Activated CD8-positive, alpha-beta memory T cell treated with anti-CD3 and anti-CD28 coated beads for 48 hours (primary cell): ENCODE results near the gene CCND2.

ENCODE experiments used
- DNase-seq, 3 experiments: peaks; one replicate each; pipeline ENCODE4 v3.0.0-alpha.2; 2020; ENCODE audit warnings: low read depth in 2 of 3, low spot score in 2 of 3

Gene CCND2

DNA sequence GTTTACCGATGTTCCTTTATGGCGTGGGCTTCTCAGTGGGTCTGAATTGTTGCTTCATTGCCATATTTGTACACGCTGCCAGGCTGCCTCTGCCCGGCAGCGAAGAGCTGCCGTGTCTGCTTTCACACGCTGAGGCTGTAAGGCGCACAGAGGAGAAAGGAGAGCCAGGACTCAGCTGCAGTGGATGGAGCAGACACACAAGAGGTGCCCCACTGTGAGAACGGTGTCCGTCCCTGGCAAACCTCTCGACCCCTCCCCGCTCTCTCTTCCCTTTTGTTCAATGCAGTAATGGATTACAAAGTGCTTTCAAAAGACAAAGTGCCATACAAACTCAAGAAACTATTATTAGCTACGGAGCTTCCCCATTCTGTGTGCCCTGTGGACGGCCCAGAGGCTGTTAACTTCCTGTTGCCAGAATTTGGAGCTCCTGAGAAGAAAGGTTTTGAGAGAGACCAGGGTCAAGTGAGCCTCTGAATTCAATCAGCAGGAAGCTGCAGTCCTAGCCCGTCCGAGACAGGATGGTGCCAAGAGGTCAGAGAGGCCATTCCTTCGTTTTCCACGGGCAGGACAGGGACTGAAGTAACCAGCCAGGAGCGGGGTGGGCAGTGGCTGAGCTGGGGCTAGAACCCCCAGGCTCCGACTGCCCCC lies 15.8 kb downstream of the CCND2 start:
- no peak for DNase-seq

DNA sequence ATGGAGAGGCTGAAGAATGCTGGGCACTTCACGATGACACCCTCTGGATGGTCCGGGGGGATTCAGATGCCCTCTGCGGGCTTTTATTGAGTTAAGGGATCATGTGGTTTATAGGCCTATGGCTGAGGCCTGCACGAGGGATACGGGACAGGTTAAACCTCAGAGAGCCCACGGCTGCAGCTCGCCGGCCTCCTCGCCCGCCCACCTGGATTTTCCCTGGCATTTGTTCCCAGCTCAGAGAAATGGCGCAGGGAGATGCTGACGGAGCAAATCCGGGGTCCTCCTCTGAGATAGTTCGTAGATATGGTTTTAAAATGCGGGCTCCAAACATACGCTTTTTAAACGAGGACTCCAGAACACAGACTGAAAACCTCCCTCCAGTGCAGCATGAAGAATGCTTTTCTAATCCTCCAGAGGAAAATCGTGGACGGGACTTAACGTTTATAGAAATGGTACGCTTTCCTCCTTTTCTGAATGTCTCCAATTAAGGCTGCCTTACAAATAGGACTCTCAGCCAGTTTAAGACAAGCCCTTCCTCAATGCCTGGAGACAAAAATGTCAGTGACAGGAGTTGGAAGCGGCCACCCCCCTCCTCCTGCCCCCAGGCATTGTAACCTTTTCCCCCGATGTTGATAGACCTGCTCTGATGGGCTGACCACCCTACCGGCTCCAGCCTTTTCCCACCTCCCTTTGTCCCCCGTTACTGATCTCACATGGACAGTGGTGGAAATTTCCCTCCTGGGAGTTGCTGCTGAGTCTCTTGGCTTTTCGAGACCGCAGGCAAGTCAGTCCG lies 16.6 kb downstream of the CCND2 start:
- DNase-seq, result no peak

DNA sequence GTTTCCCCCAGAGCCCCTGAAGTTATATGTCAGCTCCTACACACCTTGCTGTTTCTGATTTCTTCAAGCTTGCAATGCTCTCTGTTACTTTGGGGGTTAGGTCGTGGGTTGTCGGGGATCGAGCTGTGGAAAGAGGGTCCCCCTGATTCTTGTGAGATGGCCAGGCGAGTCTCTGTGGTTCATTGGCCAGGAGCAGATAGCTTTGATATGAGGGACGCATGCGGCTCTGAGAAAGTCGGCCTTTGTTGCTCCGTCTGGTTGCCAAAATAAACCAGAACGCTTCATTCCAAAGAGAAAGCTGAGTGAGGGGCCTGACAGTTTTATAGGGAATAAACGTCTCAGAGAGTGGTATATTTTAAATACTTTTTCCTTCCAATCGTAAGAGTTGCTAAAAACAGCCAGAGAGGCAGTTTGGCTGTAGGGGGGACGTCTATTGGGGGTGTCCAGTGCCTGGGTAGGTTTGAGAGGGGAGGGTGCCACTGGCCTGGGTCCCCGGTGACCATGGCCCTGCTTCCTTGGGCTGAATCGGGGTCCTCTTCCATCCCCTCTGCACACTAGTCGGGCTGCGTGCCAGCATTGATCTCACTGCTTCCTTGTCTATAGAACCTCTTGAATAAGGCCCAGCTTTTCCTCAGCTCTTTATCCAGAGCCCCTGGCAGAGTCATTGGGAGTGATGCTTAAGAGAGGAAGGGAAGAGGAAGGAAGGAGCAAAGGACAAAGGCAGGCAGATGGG lies 18.9 kb downstream of the CCND2 start:
- no peak for DNase-seq

DNA sequence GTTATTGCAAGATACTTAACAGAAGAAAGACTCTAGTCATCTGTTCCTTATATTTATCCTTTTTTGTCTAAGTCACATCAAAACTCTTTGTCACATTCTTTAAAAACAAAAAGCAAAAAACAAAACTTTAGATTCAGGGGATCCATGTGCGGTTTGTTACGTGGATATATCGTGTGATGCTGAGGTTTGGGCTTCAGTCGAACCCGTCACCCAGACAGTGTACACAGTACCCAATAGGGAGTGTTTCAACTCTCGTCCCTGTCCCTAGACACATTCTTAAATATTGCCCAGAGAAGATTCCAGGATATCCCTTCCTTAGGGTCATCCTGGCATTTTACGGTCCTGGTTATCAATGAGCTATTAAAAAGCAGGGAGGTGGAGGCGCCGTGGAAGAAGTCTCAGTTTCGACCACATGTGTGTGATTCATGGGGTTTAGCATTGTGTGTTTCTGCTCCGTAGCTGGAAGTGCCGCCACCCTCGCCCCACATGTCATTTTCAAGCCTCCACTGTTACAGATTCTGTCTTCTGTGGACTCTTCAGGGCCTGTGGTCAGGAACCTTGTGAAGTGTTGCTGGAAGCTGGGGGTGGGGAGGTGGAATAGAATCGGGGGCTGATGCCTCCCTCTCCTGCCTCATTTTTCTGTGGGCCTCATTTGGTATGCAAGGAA lies 19.9 kb downstream of the CCND2 start:
- DNase-seq, result no peak

DNA sequence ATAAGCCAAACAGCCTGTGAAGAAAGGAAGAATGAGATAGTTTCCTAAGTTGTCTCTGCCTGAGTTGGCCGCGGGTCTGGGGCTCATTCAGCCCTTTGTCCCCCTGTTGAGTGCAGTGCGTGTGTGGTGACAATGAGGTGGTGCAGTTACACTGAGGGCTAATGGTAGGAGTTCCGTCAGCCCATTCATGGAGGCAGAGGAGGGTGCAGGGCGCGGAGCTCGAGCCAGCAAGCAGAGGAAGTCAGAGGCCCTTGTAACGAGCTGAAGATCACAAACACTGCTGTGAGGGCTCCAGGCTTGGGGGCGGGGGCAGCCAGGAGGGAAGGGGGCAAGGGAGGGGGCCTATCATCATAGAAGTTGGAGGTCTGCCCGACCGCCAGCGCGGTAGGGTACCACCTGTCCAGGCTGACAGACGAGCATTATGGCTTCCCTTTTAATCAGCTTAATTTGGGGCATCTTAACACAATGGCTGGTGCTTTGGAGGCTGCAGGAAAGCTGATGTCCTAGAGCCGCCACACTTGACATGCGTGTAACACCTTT lies 20.5 kb downstream of the CCND2 start:
- DNase-seq, result no peak

DNA sequence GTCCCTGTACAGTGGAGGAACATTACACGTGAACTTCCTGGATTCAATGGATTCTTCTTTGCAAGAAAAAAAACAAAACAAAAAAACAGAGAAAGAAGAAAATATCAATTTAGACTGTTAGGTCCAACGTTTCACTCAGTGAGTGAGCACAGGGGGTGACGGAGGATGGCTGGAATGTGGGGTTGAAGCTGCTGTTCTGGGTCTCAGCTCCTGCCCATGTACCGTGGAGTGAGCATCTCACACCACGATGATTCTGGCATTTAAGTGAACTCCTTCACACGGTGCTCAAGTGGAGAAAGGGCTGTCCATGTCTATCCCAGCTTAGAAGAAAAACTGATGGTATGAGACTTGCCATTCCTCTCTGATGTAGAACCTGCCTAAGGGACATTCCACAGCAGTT lies 23.2 kb downstream of the CCND2 start:
- no peak for DNase-seq

DNA sequence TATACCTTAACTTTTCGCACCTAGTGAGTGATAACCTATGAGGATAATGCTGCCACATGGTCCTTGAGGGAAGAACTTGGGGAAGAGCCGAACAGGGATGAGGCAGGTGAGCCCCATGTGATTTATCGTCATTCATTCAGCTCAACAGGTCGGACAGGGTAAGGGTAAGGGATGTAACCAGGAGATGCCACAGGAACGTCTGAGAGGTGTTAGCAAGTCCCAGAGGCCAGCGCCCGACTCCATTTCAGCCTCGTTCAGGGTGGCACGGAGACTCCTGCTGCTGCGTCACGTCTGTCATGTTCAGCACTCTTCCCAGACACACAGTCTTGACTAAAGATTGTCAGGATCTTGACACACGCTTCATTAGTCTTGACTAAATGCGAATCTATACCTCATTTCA lies 24.1 kb downstream of the CCND2 start:
- DNase-seq, result no peak

DNA sequence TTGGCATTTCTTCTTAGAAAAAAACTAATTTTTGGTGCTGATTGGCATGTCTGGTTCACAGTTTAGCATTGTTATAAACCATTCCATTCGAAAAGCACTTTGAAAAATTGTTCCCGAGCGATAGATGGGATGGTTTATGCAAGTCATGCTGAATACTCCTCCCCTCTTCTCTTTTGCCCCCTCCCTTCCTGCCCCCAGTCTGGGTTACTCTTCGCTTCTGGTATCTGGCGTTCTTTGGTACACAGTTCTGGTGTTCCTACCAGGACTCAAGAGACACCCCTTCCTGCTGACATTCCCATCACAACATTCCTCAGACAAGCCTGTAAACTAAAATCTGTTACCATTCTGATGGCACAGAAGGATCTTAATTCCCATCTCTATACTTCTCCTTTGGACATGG lies 27.3 kb downstream of the CCND2 start:
- no peak for DNase-seq

DNA sequence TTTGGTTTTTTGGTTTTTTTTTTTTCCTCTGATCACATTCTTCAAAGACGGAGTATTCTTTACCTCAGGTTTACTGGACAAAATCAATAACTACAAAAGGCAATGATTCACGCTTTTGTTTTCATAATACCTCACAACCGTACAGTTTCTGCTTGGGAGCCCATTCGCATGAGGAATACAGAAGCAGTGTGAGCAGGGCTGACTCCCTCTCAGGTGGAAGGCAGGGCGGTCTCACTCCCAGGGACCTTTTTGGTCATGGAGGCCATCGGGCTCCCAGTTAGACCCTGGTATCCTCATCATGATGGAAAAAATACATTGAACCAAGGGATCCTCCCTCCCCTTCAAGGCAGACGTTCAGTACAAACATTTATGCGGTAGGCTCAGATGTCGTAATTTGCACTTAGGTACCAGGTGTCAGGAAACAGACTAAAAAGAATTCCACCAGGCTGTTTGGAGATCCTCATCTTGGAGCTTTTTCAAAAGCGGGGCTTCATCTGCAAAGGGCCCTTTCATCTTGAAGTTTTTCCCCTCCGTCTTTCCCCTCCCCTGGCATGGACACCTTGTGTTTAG lies 28.5 kb downstream of the CCND2 start:
- DNase-seq, result no peak

DNA sequence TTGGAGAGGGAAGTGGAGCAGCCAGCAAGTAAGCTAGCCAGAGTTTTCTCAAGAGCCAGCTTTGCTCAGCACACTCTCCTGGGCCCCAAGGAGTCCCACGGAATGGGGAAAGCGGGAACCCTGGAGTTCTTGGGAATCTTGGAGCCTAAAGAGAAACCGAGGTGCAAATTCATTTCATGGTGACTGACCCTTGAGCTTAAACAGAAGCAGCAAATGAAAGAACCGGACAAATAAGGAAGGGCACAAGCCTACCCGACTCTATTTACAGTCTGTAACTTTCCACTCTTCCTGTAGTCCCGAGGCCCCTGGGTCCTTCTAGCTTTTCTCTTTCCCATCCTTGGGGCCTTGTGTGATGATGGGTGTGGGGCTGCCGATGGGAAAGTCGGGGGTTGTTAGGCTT lies 29.3 kb downstream of the CCND2 start:
- no peak for DNase-seq

DNA sequence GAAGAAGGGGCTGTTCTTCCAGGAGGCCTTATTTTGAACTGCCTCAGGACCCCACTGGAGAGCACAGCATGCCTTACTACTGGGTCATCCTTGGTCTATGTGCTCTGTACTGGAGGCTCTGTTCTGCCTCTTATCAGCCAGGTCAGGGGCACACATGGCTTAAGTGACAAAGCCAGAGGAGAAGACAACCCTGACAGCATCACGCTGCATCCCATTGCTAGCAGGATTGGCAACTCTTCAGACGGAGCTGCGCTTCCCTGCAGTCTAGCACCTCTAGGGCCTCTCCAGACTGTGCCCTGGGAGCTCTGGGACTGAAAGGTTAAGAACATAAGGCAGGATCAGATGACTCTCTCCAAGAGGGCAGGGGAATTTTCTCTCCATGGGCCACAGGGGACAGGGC lies 30.2 kb downstream of the CCND2 start:
- DNase-seq, result no peak

DNA sequence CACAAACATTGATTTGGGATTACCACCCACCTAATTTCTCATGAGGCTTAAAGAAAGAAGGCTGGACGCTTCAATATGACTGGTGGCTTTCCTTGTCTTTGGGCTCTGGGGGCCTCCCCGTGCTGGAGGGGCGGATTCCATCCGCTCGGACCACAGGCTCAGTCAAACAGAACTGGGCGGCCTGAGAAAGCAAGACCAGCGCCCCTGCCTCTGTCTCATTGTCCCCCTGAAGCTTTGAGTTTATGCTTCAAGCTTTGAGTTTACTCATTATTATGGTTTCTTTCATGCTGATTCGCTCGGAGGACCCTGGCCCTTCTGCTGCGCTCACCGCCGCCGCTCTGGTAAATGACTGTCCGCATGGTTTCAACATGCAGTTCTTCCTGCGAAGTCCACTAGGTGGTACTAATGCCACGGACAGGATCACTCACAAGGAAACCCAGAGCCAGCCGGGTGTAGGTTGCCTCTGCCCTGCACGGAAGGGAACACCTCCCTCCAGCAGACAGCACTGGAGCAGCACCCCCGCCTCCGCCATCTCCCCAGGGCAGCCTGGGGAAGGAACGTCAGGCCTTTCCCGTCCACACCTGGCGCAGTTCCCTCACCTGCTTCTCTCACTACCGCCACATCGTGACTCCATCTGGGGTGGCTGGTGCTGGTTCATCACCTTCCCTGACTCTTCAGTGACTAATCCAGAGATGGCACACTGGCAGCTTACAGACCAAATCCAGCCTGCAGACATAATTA lies 34.2 kb downstream of the CCND2 start:
- DNase-seq, result no peak

DNA sequence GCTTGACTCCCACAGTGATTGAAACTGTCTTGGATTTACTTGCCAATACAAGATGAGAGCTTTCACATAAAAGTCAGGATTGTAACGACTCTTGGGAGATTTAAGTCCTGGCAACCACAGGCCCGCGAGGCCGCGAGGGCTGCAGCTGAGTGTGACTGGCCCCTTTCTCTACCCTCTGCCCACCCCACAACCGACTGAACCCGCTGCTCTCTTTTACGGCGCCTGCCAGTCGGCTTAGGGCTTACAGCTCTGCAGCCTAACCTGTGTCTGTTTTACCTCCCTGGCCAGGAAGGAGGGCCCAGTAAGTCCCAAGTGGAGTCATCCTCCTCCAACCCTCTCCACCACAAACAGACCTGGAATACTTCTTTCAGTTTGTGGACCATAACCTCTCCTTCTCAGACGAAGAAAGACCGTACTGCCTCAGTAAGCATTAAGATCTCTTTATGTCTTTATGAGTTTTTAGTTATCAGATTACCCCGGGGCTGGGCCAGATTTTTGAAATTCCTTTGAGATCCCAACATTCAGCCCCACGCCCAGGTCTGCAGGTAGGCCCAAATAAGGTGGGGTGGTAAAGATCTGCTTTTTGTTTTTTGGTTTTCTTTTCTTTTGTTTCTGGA lies 34.9 kb downstream of the CCND2 start:
- no peak for DNase-seq

DNA sequence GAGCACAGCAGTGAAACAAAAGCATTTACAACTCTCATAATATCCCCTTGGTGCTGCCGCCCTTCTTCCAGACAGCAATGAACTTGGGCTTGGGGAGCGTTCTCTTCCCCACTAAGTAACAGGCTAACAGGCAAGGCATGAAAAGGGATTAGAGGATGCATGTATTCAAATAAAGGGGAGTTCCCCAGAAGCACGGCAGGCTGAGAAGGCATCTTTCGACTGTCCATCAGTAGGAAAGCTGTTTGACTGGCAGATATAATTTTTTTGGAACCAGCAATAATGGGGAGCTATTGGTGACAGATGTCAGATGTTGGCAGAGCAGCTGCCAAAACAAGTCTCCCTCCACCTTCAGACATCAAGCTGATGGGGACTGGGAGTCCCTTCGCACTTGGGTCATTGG lies 38.2 kb downstream of the CCND2 start:
- DNase-seq, result no peak

DNA sequence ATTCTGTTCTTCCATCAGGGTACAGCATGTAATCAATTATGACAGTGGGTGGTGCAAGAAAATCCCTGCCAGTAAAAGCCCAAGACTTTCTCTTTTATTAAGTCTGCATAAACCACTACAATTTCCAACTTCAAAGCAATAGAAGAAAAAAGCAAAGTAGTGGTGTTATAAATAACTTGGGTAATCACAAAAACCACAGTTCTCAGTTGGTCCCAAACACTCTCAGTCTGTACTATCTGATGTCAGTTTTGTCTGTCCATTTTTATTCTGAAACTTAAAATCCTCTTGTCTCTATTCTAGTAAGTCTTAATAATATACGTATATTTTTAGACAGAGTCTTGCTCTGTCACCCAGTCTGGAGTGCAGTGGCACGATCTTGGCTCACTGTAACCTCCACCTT lies 38.7 kb downstream of the CCND2 start:
- DNase-seq, result no peak

DNA sequence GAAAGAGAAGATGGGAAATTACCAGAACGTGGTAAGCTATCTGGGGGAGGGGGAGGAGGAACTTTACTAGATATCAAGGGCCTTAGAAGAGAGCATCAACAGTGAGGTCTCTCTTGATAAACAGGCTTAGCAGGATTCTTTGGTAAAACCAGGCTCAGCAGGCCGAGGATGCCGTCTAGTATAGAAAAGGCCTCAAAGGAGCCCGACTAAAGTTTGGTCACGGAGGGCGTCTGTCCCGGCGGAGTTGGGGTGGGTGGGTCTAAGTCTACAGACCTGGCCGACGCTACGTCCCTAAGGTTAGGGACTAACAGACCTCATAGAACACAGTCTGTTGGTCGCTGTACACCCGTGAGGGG lies 46.9 kb downstream of the CCND2 start:
- no peak for DNase-seq

DNA sequence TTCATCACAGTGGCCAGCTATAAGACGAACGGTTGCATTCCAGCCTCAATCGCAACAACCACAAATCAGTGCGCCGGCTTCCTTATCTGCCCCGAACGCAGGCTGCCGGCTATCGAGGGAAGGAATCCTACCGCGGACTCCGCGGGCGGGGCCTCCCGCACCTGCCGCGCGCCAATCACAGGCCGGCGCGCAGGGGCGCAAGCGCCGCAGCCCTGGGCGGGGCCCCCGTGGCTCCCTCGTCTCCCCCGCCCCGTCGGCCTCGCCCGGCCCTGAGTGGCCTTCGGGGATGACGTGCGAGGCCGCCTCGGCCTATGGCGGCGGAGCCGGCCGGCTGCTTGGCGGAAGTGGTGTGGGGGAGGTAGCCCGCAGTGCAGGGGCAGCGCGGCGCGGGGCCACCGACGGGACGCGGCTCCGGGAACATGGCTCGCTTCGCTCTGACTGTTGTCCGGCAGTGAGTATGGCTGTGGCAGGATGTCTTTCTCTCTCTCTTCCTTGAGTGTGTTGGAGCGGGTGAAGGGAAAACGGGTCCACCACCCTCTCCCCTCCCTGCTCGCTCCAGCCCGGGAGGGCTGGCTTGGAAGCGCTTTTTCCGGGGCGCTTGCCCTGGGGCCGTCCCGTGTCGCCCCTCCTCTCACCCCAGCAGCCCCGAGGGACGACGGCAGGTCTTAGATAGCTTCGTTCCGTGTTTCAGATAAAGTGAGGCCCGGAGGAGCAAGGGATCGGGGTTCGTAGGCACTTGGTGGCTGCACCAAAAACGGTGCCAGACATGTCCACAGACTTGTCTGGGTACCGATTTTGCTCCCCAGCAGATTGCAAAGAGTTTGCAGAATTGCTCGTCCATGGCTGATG lies 47.5 kb downstream of the CCND2 start, which contains the start of gene TIGAR:
Gene TIGAR (plus strand): TSS at position 361 of the 849 bp plus-strand sequence. CDS start 59 bp downstream, at position 420.
- peak; percentile 72 to 94 (median 75) for DNase-seq

DNA sequence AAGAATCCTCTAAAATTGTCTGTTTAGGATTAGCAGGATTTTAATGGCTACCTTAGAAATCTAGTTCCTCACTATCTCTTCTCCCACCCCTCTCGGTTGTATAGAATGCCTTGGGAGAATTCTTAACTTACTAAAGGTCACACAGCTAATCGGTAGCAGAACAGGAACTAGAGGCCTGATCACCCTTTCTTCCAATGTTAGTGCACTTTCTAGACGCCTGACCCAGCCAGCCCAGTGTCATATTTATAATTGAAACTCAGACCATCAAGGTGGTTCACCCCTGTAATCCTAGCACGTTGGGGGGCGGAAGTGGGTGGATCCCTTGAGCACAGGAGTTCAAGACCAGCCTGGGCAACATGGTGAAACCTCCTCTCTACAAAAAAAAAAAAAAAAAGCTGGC lies 49.2 kb downstream of the CCND2 start:
- DNase-seq, result no peak
